Measurements from ENCODE around the gene OTULINL.
A peak's percentile ranks its signal among the peaks of the same experiment; 100 is the strongest.
"Not testable (repeated sequence)": the region's sequence is repeated elsewhere in the genome, so short reads cannot be mapped to it uniquely, and the experiment has no call there.

Gene OTULINL

DNA sequence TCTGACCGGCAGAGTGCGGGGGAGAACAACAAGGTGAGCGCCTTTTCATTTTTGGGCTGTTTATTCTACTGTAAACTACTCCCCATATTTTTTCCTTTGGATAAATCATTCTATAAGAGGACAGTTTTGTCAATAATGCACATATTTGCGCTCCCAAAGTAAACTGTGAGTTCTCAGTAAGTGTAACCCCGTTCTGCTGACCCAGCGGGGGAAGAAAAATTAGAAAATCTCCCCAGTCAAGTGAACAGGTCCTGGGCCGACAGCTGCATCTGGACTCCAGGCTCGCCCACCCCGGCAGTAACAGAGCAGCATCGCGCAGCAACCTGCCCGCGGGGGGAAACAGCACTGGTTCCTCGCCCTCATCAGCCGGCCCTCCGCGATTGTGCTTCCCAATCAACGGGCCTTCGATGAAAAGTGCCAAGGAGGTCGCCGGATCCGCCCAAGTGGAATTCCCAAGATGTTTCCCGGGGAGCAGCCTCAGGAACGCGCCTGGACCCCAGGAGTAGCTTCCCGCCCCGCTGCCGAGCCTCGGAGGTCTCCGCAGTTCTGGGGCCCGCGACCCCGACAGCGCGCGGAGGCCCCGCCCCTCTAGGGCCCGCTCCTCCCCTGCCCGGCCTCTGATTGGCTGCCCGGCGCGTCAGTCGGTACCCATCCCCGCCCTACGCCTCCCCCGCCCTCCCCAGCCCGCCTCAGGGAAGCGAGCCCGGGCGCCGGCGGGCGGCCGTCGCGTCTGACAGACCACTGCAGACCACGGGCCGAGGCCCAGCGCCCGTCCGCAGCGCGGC is at the start of gene OTULINL:
Gene OTULINL, plus strand, starts transcription at position 687 of the 785 bp plus-strand sequence. CDS start 103 bp downstream, outside the sequence.
- DNase-seq: peak; percentile 87

GRCh38 chr5:14532180-14532579 is 49.4 kb upstream of the OTULINL start:
- no peak for DNase-seq

GRCh38 chr5:14534773-14535172 is 46.8 kb upstream of the OTULINL start:
- DNase-seq: no peak

GRCh38 chr5:14545308-14545707 is 36.3 kb upstream of the OTULINL start:
- DNase-seq: no peak

DNA sequence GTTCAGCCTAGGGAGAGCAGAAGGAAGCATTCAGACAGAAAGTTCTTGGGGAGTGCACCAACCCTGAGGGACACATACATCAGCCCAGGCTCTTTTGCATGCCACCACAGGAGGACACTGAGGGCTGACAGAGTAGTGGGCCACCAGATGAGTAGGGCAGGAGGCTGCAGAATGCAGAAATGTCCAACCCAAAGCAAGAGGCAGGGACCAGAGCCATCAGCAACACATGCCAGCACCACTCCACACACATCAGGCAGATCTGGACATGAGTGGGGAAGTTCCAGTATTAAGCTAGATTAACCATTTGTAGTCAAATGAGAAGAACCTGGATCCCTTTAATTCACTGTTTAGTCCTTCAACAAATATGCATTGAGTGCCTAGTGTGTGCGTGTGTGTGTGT is 35.7 kb upstream of the OTULINL start:
- no peak for DNase-seq

DNA sequence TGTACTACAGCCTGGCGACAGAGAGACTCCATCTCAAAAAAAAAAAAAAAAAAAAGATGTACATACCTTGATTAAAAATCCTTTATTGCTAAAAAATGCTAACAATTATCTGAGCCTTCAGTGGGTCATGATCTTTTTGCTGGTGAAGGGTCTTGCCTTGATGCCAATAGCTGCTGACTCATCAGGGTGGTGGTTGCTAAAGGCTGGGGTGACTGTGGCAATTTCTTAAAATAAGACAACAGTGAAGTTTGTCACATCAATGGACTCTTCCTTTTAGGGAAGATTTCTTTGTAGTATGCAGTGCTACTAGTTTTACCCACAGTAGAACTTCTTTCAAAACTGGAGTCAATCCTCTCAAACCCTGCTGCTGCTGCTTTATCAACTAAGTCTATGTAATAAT is 33.9 kb upstream of the OTULINL start:
- no peak for DNase-seq

DNA sequence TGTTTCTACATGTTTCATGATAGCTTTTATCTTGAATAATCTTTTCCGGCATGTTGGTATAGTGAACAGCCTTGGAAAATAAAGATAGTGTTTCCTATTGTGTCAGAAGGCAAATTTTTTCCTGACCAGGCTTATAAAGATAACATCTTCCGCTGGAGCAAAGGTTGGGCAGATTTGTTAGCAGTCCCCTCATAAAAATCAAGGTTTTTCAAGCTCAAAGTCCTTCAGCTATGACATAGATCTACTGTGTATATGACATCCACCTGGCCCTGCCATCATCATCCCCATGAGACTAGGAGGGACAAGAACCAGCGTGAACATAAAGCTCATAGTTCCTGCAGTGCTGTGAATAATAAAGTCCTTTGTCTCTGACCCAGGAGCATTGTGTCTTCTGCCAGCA is 30.4 kb upstream of the OTULINL start:
- DNase-seq: no peak

DNA sequence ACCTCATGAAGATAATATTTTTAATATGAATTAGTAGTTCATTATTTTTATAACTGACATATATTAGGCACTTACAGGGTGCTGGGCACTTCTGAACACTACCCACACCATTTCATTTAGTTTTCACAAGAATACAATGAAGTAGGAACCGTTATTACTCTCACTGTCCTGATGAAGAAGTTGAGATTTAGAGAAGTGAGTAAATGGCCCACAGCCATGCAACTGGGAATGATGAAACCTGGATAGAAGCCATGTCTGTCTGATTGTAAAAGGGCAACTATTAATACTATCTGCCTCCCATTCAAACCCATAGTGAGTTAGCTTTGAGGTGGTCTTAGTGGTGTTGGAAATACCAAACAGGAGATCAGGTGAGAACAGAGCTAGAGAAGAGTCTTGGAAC is 29.6 kb upstream of the OTULINL start:
- DNase-seq: no peak

GRCh38 chr5:14554288-14554687 is 27.3 kb upstream of the OTULINL start:
- not testable (repeated sequence) for DNase-seq

- no peak for DNase-seq
Measured at GRCh38 chr5:14556015-14556414, 25.6 kb upstream of the OTULINL start.

- no peak for DNase-seq
Measured at GRCh38 chr5:14557203-14557770, 24.3 kb upstream of the OTULINL start.

- DNase-seq: no peak
Measured at GRCh38 chr5:14557791-14558415, 23.7 kb upstream of the OTULINL start.

- DNase-seq: no peak
Measured at GRCh38 chr5:14560091-14560595, 21.4 kb upstream of the OTULINL start.

GRCh38 chr5:14561741-14562140 is 19.9 kb upstream of the OTULINL start:
- no peak for DNase-seq

DNA sequence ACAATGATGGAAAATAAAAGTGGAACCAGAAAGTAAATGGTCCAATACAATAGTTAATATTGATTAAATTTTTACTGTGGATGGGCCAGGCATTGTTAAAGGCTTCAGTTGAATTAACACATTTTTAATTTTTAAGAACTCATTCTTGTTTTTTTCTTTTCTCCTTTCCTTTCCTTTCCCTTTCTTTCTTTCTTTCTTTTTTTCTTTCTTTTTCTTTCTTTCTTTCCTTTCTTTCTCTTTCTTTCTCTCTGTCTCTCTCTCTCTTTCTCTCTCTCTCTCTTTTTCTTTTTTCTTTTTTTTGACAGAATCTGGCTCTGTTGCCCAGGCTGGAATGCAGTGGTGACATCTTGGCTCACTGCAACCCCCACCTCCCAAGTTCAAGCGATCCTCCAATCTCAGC is 13.3 kb upstream of the OTULINL start:
- no peak for DNase-seq

GRCh38 chr5:14569948-14570691 is 11.5 kb upstream of the OTULINL start:
- DNase-seq: no peak

DNA sequence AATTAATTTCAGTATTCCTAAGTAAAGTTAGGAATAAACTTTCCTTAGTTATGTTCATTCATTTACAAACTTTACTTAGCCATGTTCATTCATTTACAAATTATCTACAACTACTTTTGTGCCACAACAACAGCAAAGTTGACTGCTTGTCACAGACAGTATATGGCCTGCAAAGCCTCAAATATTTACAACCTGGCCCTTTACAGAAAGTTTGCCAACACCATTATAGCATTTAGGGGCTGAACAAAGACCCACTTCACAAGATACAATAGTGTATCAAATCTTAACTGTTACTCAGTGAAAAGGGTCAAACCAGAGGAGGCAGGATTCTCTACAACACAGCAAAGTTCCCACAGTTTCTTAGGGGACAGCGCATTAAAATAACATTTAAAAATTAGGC is 9.7 kb upstream of the OTULINL start:
- DNase-seq: no peak

GRCh38 chr5:14572385-14572784 is 9.2 kb upstream of the OTULINL start:
- DNase-seq: no peak

- no peak for DNase-seq
Measured at GRCh38 chr5:14572836-14573235, 8.8 kb upstream of the OTULINL start.

DNA sequence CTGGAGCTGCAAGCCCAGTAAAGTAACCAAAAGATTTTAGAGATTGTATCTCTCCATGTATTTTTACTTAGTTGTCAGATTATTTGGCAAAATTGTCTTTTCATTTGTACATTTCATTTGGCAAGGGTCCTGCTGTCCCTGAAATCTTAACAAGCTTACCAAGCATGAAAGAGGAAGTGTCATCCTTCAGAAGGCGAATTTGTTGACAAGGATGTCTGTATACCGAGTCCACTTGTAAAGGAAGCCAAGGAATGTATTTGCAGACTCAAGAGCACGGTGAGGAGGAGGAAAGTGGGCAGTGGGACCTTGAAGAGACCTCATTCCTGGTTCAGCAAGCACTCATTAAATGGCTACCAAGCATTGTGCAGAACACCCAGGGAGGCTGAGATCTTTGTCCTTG is 7.5 kb upstream of the OTULINL start:
- no peak for DNase-seq

- DNase-seq: no peak
Measured at GRCh38 chr5:14574891-14575508, 6.6 kb upstream of the OTULINL start.

GRCh38 chr5:14576206-14576605 is 5.4 kb upstream of the OTULINL start:
- DNase-seq: no peak

Data from activated CD4-positive, alpha-beta T cell treated with anti-CD3 and anti-CD28 coated beads, Interleukin-2, amount 50 U/mL, for 16 hours (primary cell).